SK-N-MC (cell line): ENCODE results near the gene ESYT3.

Experiments used
- EZH2 ChIP-seq: fragments of 200-600 bp; sonication (generic); IDR thresholded peaks from one replicate; pipeline ENCODE4 v1.6.1; 2017; ENCODE audit warnings: antibody characterized with exemption
- FOXP2 ChIP-seq: optimal IDR thresholded peaks from 2 replicates; pipeline ENCODE3; 2011; ENCODE audit warnings: mild to moderate bottlenecking, moderate library complexity; ENCODE audit not compliant: insufficient read depth; ENCODE audit errors: extremely low read length, control extremely low read depth
- POLR2AphosphoS5 ChIP-seq: IDR thresholded peaks from 2 replicates; pipeline ENCODE4 v1.6.1; 2012; ENCODE audit warnings: mild to moderate bottlenecking, low read depth, low read length, borderline replicate concordance

GRCh38 chr3:138389144-138389601, 45.2 kb upstream of the ESYT3 start:
- TF ChIP-seq POLR2AphosphoS5 (no peak), EZH2 (no peak), FOXP2 (no peak)
